ENCODE results near the gene UBR2.

UBR2 gene

GRCh38 chr6:42522036-42522435 is 41.8 kb upstream of the UBR2 start:
- H3K4me3 ChIP-seq (ENCODE audit: low read depth in 1 of 2, low read length in 2 of 2): no peak overlapping the region
- H4K20me1 ChIP-seq (ENCODE audit: insufficient read depth, low read length): no peaks in the 10 kb centered on the region
- DNase-seq (no peak), ATAC-seq (ENCODE audit: insufficient read depth, low read depth) (no peak)
- H3K4me2 ChIP-seq (ENCODE audit: insufficient read depth, low read length): no peak overlapping the region
- no peaks in the 10 kb centered on the region for H3K9me3 ChIP-seq (ENCODE audit: insufficient read depth, low read length, severe bottlenecking)
- no peak overlapping the region for H2AFZ ChIP-seq (ENCODE audit: low read depth, low read length)
- no peak for TF ChIP-seq EZH2 (IDR thresholded peaks at IDR 0.05; ENCODE audit: borderline replicate concordance, low read depth, low read length, severe bottlenecking)
- TF ChIP-seq CTCF (IDR thresholded peaks at IDR 0.05; ENCODE audit: borderline replicate concordance, extremely low read depth, low read length, poor library complexity, severe bottlenecking): no peak
- H3K36me3 ChIP-seq (ENCODE audit: insufficient read depth, low read length): no peaks in the 10 kb centered on the region
- H3K27me3 ChIP-seq (ENCODE audit: insufficient read depth, low read length, poor library complexity): no peaks in the 10 kb centered on the region
- no peaks in the 10 kb centered on the region for H3K4me1 ChIP-seq (ENCODE audit: insufficient read depth, low read length)
- H3K79me2 ChIP-seq (ENCODE audit: insufficient read depth, low read length): no peaks in the 10 kb centered on the region
- H3K9ac ChIP-seq (ENCODE audit: low read depth, low read length): no peak overlapping the region
- H3K27ac ChIP-seq (ENCODE audit: low read length): no peak overlapping the region

- Histone ChIP-seq H3K27ac (ENCODE audit: low read length) (no peak overlapping the region), H3K27me3 (ENCODE audit: insufficient read depth, low read length, poor library complexity) (no peaks in the 10 kb centered on the region), H3K4me3 (ENCODE audit: low read depth in 1 of 2, low read length in 2 of 2) (no peak overlapping the region), H3K4me1 (ENCODE audit: insufficient read depth, low read length) (no peaks in the 10 kb centered on the region), H3K36me3 (ENCODE audit: insufficient read depth, low read length) (no peaks in the 10 kb centered on the region), H3K9ac (ENCODE audit: low read depth, low read length) (no peak overlapping the region), H3K4me2 (ENCODE audit: insufficient read depth, low read length) (no peak overlapping the region), H4K20me1 (ENCODE audit: insufficient read depth, low read length) (no peaks in the 10 kb centered on the region), H2AFZ (ENCODE audit: low read depth, low read length) (no peak overlapping the region), H3K9me3 (ENCODE audit: insufficient read depth, low read length, severe bottlenecking) (no peaks in the 10 kb centered on the region), H3K79me2 (ENCODE audit: insufficient read depth, low read length) (no peaks in the 10 kb centered on the region)
- ATAC-seq (ENCODE audit: insufficient read depth, low read depth): no peak
- TF ChIP-seq CTCF (IDR thresholded peaks at IDR 0.05; ENCODE audit: borderline replicate concordance, extremely low read depth, low read length, poor library complexity, severe bottlenecking): no peak
- TF ChIP-seq EZH2 (IDR thresholded peaks at IDR 0.05; ENCODE audit: borderline replicate concordance, low read depth, low read length, severe bottlenecking): no peak
- no peak for DNase-seq
These were observed 40.7 kb upstream of the UBR2 start for GRCh38 chr6:42522942-42523814.

GRCh38 chr6:42525206-42525605 is 38.6 kb upstream of the UBR2 start:
- no peak overlapping the region for H3K4me2 ChIP-seq (ENCODE audit: insufficient read depth, low read length)
- ATAC-seq (ENCODE audit: insufficient read depth, low read depth): no peak
- H2AFZ ChIP-seq (ENCODE audit: low read depth, low read length): no peak overlapping the region
- no peaks in the 10 kb centered on the region for H3K9me3 ChIP-seq (ENCODE audit: insufficient read depth, low read length, severe bottlenecking)
- no peaks in the 10 kb centered on the region for H3K79me2 ChIP-seq (ENCODE audit: insufficient read depth, low read length)
- H3K27ac ChIP-seq (ENCODE audit: low read length): no peak overlapping the region
- H3K36me3 ChIP-seq (ENCODE audit: insufficient read depth, low read length): no peaks in the 10 kb centered on the region
- no peak for DNase-seq
- no peak overlapping the region for H3K9ac ChIP-seq (ENCODE audit: low read depth, low read length)
- H3K4me1 ChIP-seq (ENCODE audit: insufficient read depth, low read length): no peaks in the 10 kb centered on the region
- TF ChIP-seq EZH2 (IDR thresholded peaks at IDR 0.05; ENCODE audit: borderline replicate concordance, low read depth, low read length, severe bottlenecking) (no peak), CTCF (IDR thresholded peaks at IDR 0.05; ENCODE audit: borderline replicate concordance, extremely low read depth, low read length, poor library complexity, severe bottlenecking) (no peak)
- H3K27me3 ChIP-seq (ENCODE audit: insufficient read depth, low read length, poor library complexity): no peaks in the 10 kb centered on the region
- no peak overlapping the region for H3K4me3 ChIP-seq (ENCODE audit: low read depth in 1 of 2, low read length in 2 of 2)
- no peaks in the 10 kb centered on the region for H4K20me1 ChIP-seq (ENCODE audit: insufficient read depth, low read length)
